GM12801 (cell line): ENCODE results near the gene SERPINB1.

ENCODE experiments used
- CTCF ChIP-seq: IDR thresholded peaks from one replicate; pipeline ENCODE4 v1.5.1; 2011; ENCODE audit warnings: control low read depth; ENCODE audit not compliant: insufficient read length; ENCODE audit errors: extremely low read depth

SERPINB1 gene

DNA sequence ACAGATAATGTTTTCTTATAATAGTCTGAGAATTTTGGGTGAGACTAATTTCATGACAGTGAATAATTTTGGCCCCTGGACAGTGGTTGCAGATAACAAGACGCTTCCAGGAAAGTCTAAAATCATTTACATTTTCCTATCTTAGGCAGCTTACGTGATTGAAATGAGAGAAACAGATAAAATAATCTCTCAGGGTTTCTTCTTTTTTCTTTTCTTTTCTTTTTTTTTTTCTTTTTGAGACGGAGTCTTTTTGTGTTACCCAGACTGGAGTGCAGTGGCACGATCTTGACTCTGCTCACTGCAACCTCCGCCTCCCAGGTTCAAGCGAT lies 4.2 kb upstream of the SERPINB1 start:
- no peak for TF ChIP-seq CTCF

DNA sequence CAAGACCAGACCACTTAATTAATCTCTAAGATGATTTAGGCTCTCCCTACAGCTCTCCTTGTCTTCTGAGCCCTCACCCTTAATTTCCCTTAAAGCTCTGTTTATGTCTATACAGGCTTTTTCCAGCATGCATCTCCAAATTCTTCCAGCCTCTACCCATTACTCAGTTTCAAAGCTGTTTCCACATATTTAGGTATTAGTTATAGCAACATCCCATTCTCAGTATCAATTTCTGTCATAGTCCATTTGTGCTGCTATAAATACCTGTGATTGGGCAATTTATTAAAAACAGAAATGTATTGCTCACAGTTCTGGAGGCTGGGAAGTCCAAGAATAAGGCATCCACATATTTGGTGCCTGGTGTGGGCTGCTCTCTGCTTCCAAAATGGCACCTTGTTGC lies 2.3 kb upstream of the SERPINB1 start:
- no peak for TF ChIP-seq CTCF

DNA sequence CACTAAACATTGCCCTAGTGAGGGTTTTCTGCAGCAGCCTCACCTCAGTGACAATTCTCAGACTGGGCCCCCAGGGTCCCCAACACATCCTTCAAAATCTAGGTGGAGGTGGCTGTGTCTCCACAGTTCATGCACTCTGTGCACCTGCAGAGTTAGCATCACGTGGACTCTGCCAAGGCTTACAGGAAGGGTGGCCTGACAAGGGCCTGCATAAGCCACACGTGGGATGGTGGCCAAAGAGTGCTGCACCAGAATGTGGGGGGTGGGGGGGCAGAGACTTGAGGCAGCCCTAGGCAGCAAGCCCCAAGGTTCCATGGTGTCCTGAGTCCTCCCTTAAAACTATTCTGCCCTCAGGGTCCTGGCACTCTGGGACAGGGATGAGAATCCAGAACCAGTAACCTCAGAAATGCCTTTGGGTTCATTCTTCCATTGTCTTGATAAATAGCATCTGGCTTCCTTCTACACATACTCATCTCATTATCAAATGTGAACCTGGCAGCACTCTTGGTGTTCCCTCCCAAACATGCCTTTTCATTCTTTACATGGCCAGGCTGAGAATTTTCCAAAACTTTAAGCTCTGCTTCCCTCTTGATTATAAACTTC lies 1.6 kb upstream of the SERPINB1 start:
- TF ChIP-seq CTCF: no peak

- no peak for TF ChIP-seq CTCF
These were observed 483 bp upstream of the SERPINB1 start for GRCh38 chr6:2842139-2842552.

DNA sequence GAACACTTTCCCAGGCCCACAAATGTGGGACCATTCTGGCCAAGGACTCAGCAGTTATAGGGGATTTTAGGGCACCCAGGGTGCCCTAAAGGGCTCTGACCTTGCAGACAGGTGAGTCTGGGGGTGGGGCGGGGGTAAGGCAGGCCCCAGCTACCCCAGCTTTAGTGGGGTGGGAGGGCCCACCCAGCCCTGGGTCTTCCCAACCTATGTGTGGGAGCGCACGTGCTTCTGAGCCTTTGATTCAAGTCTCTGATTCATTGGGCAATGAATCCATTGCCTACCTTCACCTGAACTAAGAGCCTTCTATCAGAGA lies 958 bp downstream of the SERPINB1 start:
- TF ChIP-seq CTCF: no peak

DNA sequence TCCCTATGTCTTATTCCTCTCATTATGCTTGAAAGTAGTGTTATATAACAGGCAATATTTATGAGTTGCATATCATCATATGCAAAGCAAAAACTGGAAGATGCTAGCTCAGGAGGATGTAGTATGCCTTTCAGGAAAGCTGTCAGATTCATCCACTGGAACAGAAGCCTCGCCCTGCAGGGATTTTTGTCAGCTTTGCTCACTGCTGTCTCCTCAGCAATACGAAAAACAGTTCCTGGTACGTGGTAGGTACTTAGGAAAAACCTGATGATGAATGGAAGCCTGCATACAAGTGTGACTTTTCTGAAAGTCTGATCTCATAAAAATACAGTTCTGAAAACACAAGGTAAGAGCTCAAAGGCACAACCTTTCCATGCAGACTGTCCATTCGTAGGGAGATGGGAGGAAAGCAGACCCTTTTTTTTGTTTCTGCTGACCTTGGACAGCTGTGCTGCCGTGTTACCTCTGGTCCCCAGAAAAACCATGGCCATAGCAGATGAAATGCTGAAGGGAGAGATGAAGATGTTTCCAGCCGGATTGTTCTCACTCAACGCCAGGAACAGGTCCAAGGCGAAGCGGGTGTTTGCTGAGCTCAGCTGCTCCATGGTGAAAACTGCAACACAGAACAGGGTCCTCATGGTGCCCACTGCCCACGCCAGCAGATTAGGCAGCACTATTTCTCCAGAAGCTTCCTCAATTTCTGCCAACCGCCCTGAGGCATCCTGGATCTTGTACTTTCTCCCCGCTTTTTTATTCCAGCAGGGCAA lies 1.5 kb downstream of the SERPINB1 start:
- TF ChIP-seq CTCF: no peak

DNA sequence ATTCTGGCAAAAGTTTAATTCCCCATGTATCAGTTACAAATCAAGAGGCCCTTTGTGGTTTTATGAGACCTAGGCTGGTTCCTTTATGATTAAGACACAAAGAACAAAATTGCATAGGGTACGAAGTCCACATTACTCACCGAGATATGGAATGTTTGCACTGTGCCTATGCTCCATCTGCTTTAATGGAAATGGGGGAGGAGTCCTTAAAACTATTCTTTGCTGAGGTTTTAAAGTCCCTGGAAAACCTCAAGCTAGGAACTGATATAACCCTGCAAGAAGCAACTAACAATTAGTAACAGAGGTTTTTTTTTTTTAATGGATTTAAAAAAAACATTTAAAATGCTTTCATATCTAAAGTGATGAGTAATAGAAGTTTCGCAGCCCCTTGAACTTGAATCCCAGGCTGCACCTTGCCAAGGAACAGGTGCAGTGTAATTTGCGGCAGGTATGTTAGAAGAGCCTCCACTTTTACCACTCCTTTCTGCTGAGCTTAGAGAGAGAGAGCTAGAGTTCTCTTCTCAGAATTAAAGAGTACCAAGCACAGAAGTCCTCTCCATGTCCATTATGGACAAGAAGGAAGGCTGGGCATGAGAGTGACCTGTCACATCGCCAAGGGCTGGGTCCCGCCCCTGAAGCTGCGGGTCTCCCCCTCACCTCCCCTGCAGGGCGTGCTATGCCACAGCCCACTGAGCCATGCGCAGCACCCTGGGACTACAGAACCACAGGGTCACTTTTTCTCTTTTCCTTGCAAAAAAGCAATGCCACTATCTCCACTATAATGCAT lies 2.3 kb downstream of the SERPINB1 start:
- no peak for TF ChIP-seq CTCF
